Left ventricle myocardium inferior (tissue), 1 donor: Measurements from ENCODE around the gene PRKACG. TPM values are rescaled to one million over a fixed set of nuclear protein-coding genes. Genes with fewer than 3 reads are reported as not detected.
A peak's percentile ranks its signal among the peaks of the same experiment; 100 is the strongest.

Experiments
- DNase-seq: peaks from one replicate; pipeline ENCODE4 v3.0.0-alpha.2; 2020
- H3K27ac ChIP-seq: fragments of 200-600 bp; replicated peaks from 2 replicates; pipeline ENCODE4 v1.8.0; 2021
- H3K27me3 ChIP-seq: fragments of 200-600 bp; 2 replicates; pipeline ENCODE4 v1.8.0; 2021; ENCODE audit warnings: low read depth
- H3K36me3 ChIP-seq: fragments of 200-600 bp; 2 replicates; pipeline ENCODE4 v1.8.0; 2021
- H3K4me1 ChIP-seq: fragments of 200-600 bp; 2 replicates; pipeline ENCODE4 v1.8.0; 2021
- H3K4me3 ChIP-seq: fragments of 200-600 bp; 2 replicates; pipeline ENCODE4 v1.8.0; 2021; ENCODE audit warnings: mild to moderate bottlenecking, moderate library complexity
- H3K9me3 ChIP-seq: fragments of 200-600 bp; replicated peaks from 2 replicates; pipeline ENCODE4 v1.8.0; 2021
- CTCF ChIP-seq: fragments of 200-600 bp; IDR thresholded peaks from 2 replicates; pipeline ENCODE4 v1.8.0; 2021; ENCODE audit warnings: antibody characterized with exemption, mild to moderate bottlenecking, borderline replicate concordance
- intact Hi-C: fragments of 100-400 bp; cut with micrococcal nuclease; formaldehyde crosslinking; loops from one replicate; pipeline ENCODE4 v1.11.0; 2022
- total RNA-seq: library from RNA; stranded (reverse); fragmentation: NEBNext Ultra II Directional; extraction: Animal tissue kit (Norgen Biotek cat#: 25700); gene quantifications from one replicate; pipeline ENCODE4 v1.2.1, GENCODE V29; 2021
- donor health status: DM: no; HTN: yes; CAD: no; lungs with severe emphysema.

Gene PRKACG
- total RNA-seq, 1 donor from 2014 or later = not detected

- peaks cover 27% of the 10 kb centered on the region for H3K4me1 ChIP-seq
- no peaks in the 10 kb centered on the region for H3K27me3 ChIP-seq
- H3K4me3 ChIP-seq = no peak overlapping the region
- no peak for DNase-seq
- no peak overlapping the region for H3K27ac ChIP-seq
- no peaks in the 10 kb centered on the region for H3K36me3 ChIP-seq
- H3K9me3 ChIP-seq = peaks cover 6% of the 10 kb centered on the region
- no peak for TF ChIP-seq CTCF
- intact Hi-C loops = no loop called here
Measured at GRCh38 chr9:69034071-69034470, 20.2 kb upstream of the PRKACG start.

GRCh38 chr9:69030851-69031645, 17.1 kb upstream of the PRKACG start:
- no peak overlapping the region for H3K4me3 ChIP-seq
- peaks cover 6% of the 10 kb centered on the region for H3K9me3 ChIP-seq
- peaks cover 14% of the 10 kb centered on the region for H3K4me1 ChIP-seq
- no peak overlapping the region for H3K27ac ChIP-seq
- DNase-seq = no peak
- H3K36me3 ChIP-seq = no peaks in the 10 kb centered on the region
- intact Hi-C loops = no loop called here
- TF ChIP-seq CTCF = no peak
- H3K27me3 ChIP-seq = no peaks in the 10 kb centered on the region

- Histone ChIP-seq H3K4me1 (peaks cover 5% of the 10 kb centered on the region), H3K27me3 (no peaks in the 10 kb centered on the region), H3K4me3 (no peak overlapping the region), H3K36me3 (no peaks in the 10 kb centered on the region), H3K27ac (no peak overlapping the region), H3K9me3 (peaks cover 6% of the 10 kb centered on the region)
- no peak for TF ChIP-seq CTCF
- intact Hi-C loops = no loop called here
- DNase-seq = no peak
Measured at GRCh38 chr9:69029535-69029934, 15.6 kb upstream of the PRKACG start.

GRCh38 chr9:69028754-69029153, 14.8 kb upstream of the PRKACG start:
- intact Hi-C loops = no loop called here
- no peak for DNase-seq
- TF ChIP-seq CTCF = no peak

GRCh38 chr9:69027355-69028097, 13.6 kb upstream of the PRKACG start:
- H3K4me1 ChIP-seq = peaks cover 5% of the 10 kb centered on the region
- DNase-seq = no peak
- H3K4me3 ChIP-seq = no peak overlapping the region
- TF ChIP-seq CTCF = peak; percentile 84
- intact Hi-C loops = no loop called here
- no peak overlapping the region for H3K27ac ChIP-seq
- H3K36me3 ChIP-seq = no peaks in the 10 kb centered on the region
- no peaks in the 10 kb centered on the region for H3K27me3 ChIP-seq
- H3K9me3 ChIP-seq = peaks cover 6% of the 10 kb centered on the region

More at GRCh38 chr9:69028754-69029153, 14.8 kb upstream of the PRKACG start:
- peaks cover 6% of the 10 kb centered on the region for H3K9me3 ChIP-seq
- H3K27me3 ChIP-seq = no peaks in the 10 kb centered on the region
- H3K4me1 ChIP-seq = peaks cover 5% of the 10 kb centered on the region
- no peak overlapping the region for H3K27ac ChIP-seq
- H3K36me3 ChIP-seq = no peaks in the 10 kb centered on the region
- no peak overlapping the region for H3K4me3 ChIP-seq
